ENCODE measurements around the gene CFAP221.

DNA sequence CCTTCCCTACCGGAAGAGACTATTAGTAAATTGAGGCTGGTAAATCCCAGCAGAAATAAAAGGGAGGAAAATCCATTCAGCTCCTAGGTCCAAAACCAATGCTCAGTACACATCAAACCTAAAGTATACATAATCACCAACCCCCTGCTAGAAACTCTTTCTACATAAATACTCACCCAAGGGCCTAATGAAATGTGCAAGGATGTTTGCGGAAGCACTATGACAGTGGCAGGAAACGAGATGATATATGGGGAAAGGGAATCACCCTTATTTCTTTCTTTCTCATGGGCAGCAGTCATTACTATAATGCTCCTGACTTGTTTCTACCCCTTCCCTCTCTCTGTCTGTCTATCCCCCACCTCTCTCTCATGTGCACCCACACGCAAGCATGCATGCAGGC is 18.6 kb upstream of the CFAP221 start:
- no peak for TF ChIP-seq ESRRA (IDR thresholded peaks at IDR 0.05; ENCODE audit: borderline replicate concordance, low read length)
- TF ChIP-seq, protein P1, sequence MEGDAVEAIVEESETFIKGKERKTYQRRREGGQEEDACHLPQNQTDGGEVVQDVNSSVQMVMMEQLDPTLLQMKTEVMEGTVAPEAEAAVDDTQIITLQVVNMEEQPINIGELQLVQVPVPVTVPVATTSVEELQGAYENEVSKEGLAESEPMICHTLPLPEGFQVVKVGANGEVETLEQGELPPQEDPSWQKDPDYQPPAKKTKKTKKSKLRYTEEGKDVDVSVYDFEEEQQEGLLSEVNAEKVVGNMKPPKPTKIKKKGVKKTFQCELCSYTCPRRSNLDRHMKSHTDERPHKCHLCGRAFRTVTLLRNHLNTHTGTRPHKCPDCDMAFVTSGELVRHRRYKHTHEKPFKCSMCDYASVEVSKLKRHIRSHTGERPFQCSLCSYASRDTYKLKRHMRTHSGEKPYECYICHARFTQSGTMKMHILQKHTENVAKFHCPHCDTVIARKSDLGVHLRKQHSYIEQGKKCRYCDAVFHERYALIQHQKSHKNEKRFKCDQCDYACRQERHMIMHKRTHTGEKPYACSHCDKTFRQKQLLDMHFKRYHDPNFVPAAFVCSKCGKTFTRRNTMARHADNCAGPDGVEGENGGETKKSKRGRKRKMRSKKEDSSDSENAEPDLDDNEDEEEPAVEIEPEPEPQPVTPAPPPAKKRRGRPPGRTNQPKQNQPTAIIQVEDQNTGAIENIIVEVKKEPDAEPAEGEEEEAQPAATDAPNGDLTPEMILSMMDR (IDR thresholded peaks at IDR 0.05), result no peak
- TF ChIP-seq CHD2 (IDR thresholded peaks at IDR 0.05; ENCODE audit: low read length, partially characterized antibody), result no peak
- no peak for TF ChIP-seq JUN (IDR thresholded peaks at IDR 0.05)
- TF ChIP-seq MAFK (IDR thresholded peaks at IDR 0.05; ENCODE audit: partially characterized antibody), result no peak
- TF ChIP-seq SREBF2 (IDR thresholded peaks at IDR 0.05), result no peak
- TF ChIP-seq RAD21 (conservative IDR thresholded peaks at IDR 0.05 in 1 of 2, IDR thresholded peaks at IDR 0.05 in 1 of 2), result no peak
- TF ChIP-seq RNF2 (IDR thresholded peaks at IDR 0.05; ENCODE audit: borderline replicate concordance, low read depth), result no peak
- TF ChIP-seq MYC (IDR thresholded peaks at IDR 0.05; ENCODE audit: borderline replicate concordance, low read length), result no peak
- no peak for TF ChIP-seq EP300 (IDR thresholded peaks at IDR 0.05)
- no peak for TF ChIP-seq POLR2AphosphoS2 (conservative IDR thresholded peaks at IDR 0.05; ENCODE audit: low read length)
- TF ChIP-seq HDAC2 (IDR thresholded peaks at IDR 0.05), result no peak
- TF ChIP-seq BCL3 (IDR thresholded peaks at IDR 0.05), result no peak

Measured in A549 (cell line).